Hematopoietic multipotent progenitor cell (in vitro differentiated cells): ENCODE measurements around the gene FGL2. TPM values are rescaled to one million over a fixed set of nuclear protein-coding genes. Genes with fewer than 3 reads are reported as not detected.
"Not testable (repeated sequence)": the region's sequence is repeated elsewhere in the genome, so short reads cannot be mapped to it uniquely, and the experiment has no call there.

Source experiments
- DNase-seq, 3 donors: peaks; one replicate each; pipeline ENCODE4 v3.0.0-alpha.2; 2011 to 2015; ENCODE audit warnings: low read depth in 2 of 3, low spot score in 2 of 3
- total RNA-seq: library from RNA; depleted of rRNA; stranded (reverse); fragments of >200 nt; gene quantifications from one replicate; pipeline ENCODE4 v1.2.3, GENCODE V29; 2012

FGL2 gene
- total RNA-seq, 1 donor = 2.7 TPM

- DNase-seq = no peak
Measured at GRCh38 chr7:77216181-77216845, 16.7 kb upstream of the FGL2 start.

GRCh38 chr7:77209479-77210139, 10.0 kb upstream of the FGL2 start:
- no peak for DNase-seq

- no peak for DNase-seq
Measured at GRCh38 chr7:77208416-77208815, 8.8 kb upstream of the FGL2 start.

GRCh38 chr7:77205706-77206105, 6.1 kb upstream of the FGL2 start:
- no peak for DNase-seq

- no peak for DNase-seq
Measured at GRCh38 chr7:77202481-77202976, 2.9 kb upstream of the FGL2 start.

GRCh38 chr7:77200542-77200941, 923 bp upstream of the FGL2 start:
- DNase-seq = peak in 1 of 3 donors; percentile 26

- no peak for DNase-seq
Measured at GRCh38 chr7:77197141-77197540, 2.5 kb downstream of the FGL2 start.

GRCh38 chr7:77188731-77189437, 10.7 kb downstream of the FGL2 start:
- peak in 2 of 3 donors; percentile 50 to 77 for DNase-seq

GRCh38 chr7:77185866-77186265, 13.8 kb downstream of the FGL2 start:
- DNase-seq = no peak

GRCh38 chr7:77184990-77185389, 14.6 kb downstream of the FGL2 start:
- DNase-seq = no peak

GRCh38 chr7:77184463-77184862, 15.2 kb downstream of the FGL2 start:
- no peak for DNase-seq

GRCh38 chr7:77182261-77182660, 17.4 kb downstream of the FGL2 start:
- DNase-seq = no peak

- DNase-seq = no peak
Measured at GRCh38 chr7:77181734-77182133, 17.9 kb downstream of the FGL2 start.

GRCh38 chr7:77181015-77181595, 18.5 kb downstream of the FGL2 start:
- DNase-seq = no peak

- DNase-seq = not testable (repeated sequence)
Measured at GRCh38 chr7:77178024-77178423, 21.6 kb downstream of the FGL2 start.

GRCh38 chr7:77177321-77177904, 22.2 kb downstream of the FGL2 start:
- not testable (repeated sequence) for DNase-seq

GRCh38 chr7:77175274-77175800, 24.3 kb downstream of the FGL2 start:
- not testable (repeated sequence) for DNase-seq

GRCh38 chr7:77174418-77174817, 25.2 kb downstream of the FGL2 start:
- not testable (repeated sequence) for DNase-seq

- DNase-seq = not testable (repeated sequence)
Measured at GRCh38 chr7:77172437-77173172, 27.0 kb downstream of the FGL2 start.

- DNase-seq = not testable (repeated sequence)
Measured at GRCh38 chr7:77171073-77171472, 28.5 kb downstream of the FGL2 start.
